Measurements from ENCODE around the gene RNASE2. TPM values are rescaled to one million over a fixed set of nuclear protein-coding genes. Genes with fewer than 3 reads are reported as not detected.

RNASE2 gene
- total RNA-seq, 6 donors from 2014 or later, result 1.3 to 8.3 (median 4.9) TPM; not detected in 1

DNA sequence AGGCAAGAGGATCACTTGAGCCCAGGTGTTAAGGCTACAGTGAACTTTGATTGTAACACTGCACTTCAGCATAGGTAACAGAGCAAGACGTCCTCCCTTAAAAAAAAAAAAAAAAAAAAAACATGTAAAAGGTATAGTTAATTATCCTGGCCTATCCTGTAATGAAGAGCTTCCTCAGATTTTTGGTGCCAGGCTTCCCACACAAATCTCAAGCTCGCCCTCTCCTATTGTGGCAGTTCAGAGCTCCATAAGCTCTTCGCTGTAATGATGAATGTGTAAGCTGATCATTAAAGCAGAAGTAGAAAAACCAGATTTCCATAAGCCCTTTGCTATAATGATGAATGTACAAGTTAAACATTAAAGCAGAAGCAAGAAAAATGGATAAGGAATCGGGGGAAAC lies 41.8 kb downstream of the RNASE2 start:
- no peaks in the 10 kb centered on the region for H3K9me3 ChIP-seq
- no peak overlapping the region for H3K27ac ChIP-seq
- no peak for ATAC-seq (ENCODE audit: low FRiP score in 2 of 2)
- no peak for TF ChIP-seq POLR2A (IDR thresholded peaks at IDR 0.05)
- TF ChIP-seq, protein P1, sequence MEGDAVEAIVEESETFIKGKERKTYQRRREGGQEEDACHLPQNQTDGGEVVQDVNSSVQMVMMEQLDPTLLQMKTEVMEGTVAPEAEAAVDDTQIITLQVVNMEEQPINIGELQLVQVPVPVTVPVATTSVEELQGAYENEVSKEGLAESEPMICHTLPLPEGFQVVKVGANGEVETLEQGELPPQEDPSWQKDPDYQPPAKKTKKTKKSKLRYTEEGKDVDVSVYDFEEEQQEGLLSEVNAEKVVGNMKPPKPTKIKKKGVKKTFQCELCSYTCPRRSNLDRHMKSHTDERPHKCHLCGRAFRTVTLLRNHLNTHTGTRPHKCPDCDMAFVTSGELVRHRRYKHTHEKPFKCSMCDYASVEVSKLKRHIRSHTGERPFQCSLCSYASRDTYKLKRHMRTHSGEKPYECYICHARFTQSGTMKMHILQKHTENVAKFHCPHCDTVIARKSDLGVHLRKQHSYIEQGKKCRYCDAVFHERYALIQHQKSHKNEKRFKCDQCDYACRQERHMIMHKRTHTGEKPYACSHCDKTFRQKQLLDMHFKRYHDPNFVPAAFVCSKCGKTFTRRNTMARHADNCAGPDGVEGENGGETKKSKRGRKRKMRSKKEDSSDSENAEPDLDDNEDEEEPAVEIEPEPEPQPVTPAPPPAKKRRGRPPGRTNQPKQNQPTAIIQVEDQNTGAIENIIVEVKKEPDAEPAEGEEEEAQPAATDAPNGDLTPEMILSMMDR (IDR thresholded peaks at IDR 0.05), result no peak
- no peak for TF ChIP-seq POLR2AphosphoS5 (IDR thresholded peaks at IDR 0.05)
- no peak for TF ChIP-seq EP300 (IDR thresholded peaks at IDR 0.05)
- peaks cover 0 to 2% (median 0%) of the 10 kb centered on the region in 4 donors for H3K4me1 ChIP-seq
- DNase-seq, result no peak
- no peaks in the 10 kb centered on the region for H3K27me3 ChIP-seq
- WGBS, 2 donors, result 75 to 80% methylated on average over 4 of the region's 4 CpGs
- no peak overlapping the region for H3K4me3 ChIP-seq
- peaks cover 39 to 52% (median 49%) of the 10 kb centered on the region in 4 donors for H3K36me3 ChIP-seq

DNA sequence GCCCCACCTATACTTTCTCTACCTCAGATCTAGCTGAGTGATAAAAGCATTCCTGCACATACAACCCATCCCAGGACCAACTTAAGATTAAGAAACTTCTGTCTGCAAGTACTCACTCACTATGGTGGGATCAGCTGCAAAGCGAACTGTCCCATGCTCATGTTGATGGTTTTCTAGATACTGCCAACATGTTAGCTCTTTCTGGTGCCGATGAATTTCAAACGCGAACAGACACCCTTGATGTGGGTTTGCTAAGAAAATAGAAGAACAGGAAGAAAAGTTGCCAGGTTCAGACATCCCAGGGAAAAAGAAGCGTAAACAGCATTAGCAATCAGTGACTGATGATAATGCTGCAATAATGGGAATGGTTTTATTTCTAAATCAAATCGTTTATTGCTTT lies 42.3 kb downstream of the RNASE2 start:
- Histone ChIP-seq H3K4me3 (no peak overlapping the region), H3K9me3 (no peaks in the 10 kb centered on the region), H3K27me3 (no peaks in the 10 kb centered on the region), H3K27ac (no peak overlapping the region), H3K4me1 (no peaks in the 10 kb centered on the region), H3K36me3 (peaks cover 34 to 47% (median 45%) of the 10 kb centered on the region in 4 donors)
- ATAC-seq (ENCODE audit: low FRiP score in 2 of 2) (no peak), DNase-seq (no peak)
- TF ChIP-seq POLR2AphosphoS5 (IDR thresholded peaks at IDR 0.05), result no peak
- TF ChIP-seq POLR2A (IDR thresholded peaks at IDR 0.05), result no peak
- no peak for TF ChIP-seq EP300 (IDR thresholded peaks at IDR 0.05)
- TF ChIP-seq, protein P1 (IDR thresholded peaks at IDR 0.05), result no peak
- 67 to 82% methylated on average over 6 of the region's 6 CpGs for WGBS, 2 donors

DNA sequence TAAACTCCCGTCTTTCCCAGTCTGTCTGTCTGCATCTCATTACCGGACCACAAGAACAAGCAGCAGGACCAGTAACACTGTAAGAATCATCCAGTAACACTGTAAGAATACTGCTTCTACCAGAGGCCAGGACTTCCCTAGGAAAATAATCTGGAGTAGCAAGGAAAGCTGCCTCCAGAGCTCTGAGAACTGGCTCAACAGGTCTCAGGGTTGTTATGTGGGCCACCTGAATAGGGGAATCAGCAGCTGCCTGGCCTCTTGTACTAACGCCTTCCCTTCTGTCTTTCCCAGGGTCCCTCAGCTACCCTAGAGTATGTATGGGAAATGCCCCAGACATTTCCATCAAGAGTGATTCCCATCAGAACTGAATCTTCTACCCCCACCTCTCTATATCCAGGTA lies 42.9 kb downstream of the RNASE2 start:
- no peaks in the 10 kb centered on the region for H3K27me3 ChIP-seq
- no peaks in the 10 kb centered on the region for H3K4me1 ChIP-seq
- no peaks in the 10 kb centered on the region for H3K9me3 ChIP-seq
- no peak for DNase-seq
- no peak for ATAC-seq (ENCODE audit: low FRiP score in 2 of 2)
- H3K27ac ChIP-seq, result peak overlapping the region in 2 of 4 donors; percentile 7 to 37
- peaks cover 34 to 42% (median 39%) of the 10 kb centered on the region in 4 donors for H3K36me3 ChIP-seq
- H3K4me3 ChIP-seq, result no peak overlapping the region
- TF ChIP-seq POLR2A (IDR thresholded peaks at IDR 0.05) (no peak), EP300 (IDR thresholded peaks at IDR 0.05) (no peak), POLR2AphosphoS5 (IDR thresholded peaks at IDR 0.05) (no peak)
- TF ChIP-seq, protein P1 (IDR thresholded peaks at IDR 0.05), result no peak
- 71 to 75% methylated on average over 3 of the region's 3 CpGs for WGBS, 2 donors

DNA sequence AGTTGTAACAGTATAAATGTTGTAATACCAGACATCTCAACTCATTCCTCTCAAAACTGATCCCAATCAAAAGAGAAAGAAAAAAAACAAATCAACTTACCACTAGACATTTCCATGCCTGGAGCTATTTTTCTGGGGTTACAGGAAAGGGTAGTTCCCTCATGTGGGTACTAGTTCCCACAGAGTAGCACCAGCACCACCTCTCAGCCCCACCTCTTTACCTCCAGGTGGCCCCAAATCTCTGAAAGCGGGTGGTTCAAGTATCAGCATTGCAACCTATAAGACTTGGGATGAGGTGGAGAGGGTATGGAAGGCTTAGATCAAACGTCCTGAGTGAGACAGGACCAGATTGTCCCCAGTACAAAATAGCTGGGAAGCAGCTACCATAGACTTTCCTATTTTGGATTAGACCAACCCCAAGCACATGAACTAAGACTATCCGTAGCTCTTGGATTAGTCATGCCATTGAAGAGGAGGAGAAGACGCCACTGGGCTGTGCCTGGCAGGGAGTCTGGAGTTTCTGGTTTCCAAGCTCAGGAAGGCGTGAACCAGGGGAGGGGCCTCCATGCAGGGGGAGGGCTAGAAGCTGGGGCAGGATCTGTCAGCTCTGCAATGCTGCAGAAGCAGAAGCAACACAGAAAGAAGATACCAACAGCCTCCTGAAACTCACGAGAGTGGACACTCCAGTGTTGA lies 43.5 kb downstream of the RNASE2 start, which contains the start of gene SLC39A2:
TSS of gene SLC39A2 (plus strand) at position 620 of the 693 bp plus-strand sequence. CDS start 154 bp downstream, outside the sequence.
- no peak for DNase-seq
- H3K27me3 ChIP-seq, result no peaks in the 10 kb centered on the region
- peak within 1 kb of the TSS in 2 of 4 donors; percentile 7 to 37 for H3K27ac ChIP-seq
- peaks cover 30 to 35% (median 33%) of the 10 kb centered on the region in 4 donors for H3K36me3 ChIP-seq
- WGBS, 2 donors, result 54 to 64% methylated on average over 6 of the region's 6 CpGs
- H3K4me3 ChIP-seq, result no peak within 1 kb of the TSS
- TF ChIP-seq POLR2A (IDR thresholded peaks at IDR 0.05), result no peak
- no peak for TF ChIP-seq EP300 (IDR thresholded peaks at IDR 0.05)
- no peak for TF ChIP-seq POLR2AphosphoS5 (IDR thresholded peaks at IDR 0.05)
- TF ChIP-seq, protein P1 (IDR thresholded peaks at IDR 0.05), result no peak
- no peaks in the 10 kb centered on the region for H3K4me1 ChIP-seq
- peak; percentile 67 to 94 for ATAC-seq (ENCODE audit: low FRiP score in 2 of 2)
- no peaks in the 10 kb centered on the region for H3K9me3 ChIP-seq

Measured in upper lobe of left lung (tissue), 6 donors.